Amniotic epithelial cell (primary cell): Measurements from ENCODE around the gene CD2AP.
"Not testable (repeated sequence)": the region's sequence is repeated elsewhere in the genome, so short reads cannot be mapped to it uniquely, and the experiment has no call there.

Source experiments
- DNase-seq: peaks from one replicate; pipeline ENCODE4 v3.0.0-alpha.2; 2010; ENCODE audit warnings: low read depth

Gene CD2AP

DNA sequence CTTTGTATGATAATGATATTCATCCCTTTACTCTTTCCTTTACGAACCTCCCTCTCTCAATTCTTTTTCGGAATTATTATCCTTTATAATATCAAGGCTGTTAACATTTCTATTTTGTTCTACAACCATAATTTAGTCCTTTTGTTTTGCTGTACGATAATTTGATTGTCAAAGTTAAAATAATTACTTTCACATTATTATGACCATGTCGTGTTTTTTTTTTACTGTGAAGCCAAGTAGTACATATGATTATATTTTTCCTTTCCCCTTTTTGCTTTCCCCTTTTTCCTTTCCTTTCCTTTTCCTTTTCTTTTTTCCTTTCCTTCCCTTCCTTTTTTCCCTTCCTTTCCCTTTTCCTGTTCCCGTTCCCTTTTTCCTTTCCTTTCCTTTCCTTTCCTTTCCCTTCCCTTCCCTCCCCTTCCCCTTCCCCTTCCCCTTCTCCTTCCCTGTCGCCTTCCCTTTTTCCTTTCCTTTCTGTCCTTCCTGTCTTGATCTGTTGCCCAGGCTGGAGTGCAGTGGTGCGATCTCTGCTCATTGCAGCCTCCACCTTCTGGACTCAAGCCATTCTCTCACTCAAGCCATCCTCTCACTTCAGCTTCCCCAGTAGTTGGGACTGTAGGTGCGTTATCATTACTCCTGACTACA is 19.5 kb downstream of the CD2AP start:
- DNase-seq, result no peak

DNA sequence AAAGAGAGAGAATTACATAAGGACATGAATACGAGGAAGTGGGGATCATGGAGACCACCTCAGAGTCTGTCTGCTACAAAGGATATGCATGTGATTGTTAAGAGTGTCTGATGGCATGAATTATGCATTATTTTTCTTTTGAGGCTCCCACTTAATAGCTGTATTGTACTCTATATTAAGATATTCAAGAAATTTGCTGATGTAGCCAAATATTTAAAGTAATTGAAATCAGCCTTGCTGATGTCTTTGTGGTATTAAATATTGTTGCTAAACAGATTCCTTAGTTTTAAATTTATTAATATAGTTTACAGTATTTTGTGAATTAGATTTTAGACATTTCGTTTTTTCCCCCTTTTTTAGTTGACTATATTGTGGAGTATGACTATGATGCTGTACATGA is 25.3 kb downstream of the CD2AP start:
- no peak for DNase-seq

DNA sequence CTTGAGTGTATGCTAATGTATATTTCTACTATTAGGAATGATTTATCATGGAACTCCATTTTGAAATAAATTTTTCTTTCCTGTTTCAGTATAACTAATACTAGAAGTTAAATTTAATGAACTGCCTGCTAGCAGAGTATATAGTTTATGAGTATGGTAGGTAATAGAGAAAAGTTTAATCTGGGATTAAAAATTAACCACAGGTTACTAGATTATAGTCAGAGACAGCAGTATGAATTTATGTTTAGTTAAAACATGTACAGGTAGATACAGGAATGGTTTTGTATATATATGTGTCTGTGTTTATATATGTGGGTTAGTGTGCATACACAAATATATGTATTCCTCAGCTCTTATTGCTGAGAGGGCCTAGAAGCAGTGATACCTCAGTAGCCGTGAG is 32.3 kb downstream of the CD2AP start:
- DNase-seq, result no peak

DNA sequence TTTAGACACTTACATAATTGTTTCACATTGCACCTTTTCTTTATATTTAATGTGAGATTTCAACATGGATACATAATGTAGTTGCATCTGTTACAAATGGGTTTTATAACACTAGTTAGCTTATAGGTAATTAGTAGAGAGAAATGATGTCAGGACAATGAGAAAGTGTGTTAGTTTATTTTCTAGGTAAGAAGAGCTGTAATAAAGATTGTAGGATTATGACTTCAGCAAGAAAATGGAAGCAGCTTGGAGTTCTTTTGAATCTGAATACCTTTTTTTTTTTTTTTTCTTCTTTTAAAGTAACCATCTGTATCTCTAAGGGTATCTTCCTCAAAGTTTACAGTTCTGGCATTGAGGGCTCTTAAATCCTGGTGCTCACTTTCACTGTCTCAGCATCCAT is 35.3 kb downstream of the CD2AP start:
- peak; percentile 7 for DNase-seq

DNA sequence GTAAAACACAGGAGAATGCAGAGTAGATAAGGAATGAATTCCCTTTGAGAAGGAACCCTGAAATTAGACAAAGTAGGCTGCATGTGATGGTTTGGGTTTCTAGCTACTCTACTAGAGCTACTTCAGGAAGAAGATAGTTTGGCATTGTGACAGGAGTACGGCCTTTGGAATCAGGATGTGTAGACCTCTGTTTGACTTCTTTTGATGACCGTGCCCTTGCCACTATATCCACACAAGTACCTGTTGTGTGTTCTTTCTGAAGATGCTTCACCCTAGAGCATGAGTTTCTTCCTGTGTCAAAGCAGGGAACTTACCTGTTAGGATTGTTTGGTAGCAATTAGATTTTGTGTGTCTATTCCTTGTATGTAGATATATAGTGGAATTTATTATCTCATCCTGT is 41.7 kb downstream of the CD2AP start:
- DNase-seq, result no peak

DNA sequence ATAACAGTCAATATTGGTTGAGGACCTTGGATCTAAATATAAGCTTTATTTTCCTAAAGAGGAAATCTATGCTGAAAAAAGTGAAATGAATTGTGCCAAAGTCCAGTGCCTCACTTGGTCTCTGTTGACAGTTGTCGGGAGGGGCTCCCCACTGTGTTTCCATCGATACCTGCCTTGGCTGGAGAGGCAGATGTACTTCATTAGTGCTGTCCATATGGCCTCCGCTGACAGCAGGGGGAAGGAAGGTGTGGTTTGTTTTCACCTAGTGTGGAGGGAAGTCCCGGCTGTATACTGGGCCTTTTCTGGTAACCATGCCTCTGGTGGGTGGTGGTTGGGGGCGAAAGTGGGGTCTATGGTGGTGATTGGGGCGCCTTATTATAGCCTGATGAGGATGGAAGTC is 42.7 kb downstream of the CD2AP start:
- DNase-seq, result no peak

DNA sequence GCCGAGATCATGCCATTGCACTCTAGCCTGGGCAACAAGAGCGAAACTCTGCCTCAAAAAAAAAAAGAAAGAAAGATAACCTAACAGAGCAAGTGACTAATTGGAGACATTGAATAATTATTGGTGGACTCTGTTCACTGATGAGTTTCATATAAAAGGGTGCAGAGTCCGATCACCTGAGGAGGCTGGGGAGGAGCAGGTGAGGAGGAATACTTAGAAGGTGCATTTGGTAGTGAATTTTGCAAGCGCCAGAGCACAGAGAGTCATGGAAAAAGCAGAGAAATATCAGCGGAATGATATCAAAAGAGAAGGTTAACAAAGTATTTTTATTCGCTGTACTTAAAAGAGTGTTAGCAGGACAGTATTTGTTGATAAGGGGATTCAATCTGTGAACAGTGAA is 44.4 kb downstream of the CD2AP start:
- no peak for DNase-seq

DNA sequence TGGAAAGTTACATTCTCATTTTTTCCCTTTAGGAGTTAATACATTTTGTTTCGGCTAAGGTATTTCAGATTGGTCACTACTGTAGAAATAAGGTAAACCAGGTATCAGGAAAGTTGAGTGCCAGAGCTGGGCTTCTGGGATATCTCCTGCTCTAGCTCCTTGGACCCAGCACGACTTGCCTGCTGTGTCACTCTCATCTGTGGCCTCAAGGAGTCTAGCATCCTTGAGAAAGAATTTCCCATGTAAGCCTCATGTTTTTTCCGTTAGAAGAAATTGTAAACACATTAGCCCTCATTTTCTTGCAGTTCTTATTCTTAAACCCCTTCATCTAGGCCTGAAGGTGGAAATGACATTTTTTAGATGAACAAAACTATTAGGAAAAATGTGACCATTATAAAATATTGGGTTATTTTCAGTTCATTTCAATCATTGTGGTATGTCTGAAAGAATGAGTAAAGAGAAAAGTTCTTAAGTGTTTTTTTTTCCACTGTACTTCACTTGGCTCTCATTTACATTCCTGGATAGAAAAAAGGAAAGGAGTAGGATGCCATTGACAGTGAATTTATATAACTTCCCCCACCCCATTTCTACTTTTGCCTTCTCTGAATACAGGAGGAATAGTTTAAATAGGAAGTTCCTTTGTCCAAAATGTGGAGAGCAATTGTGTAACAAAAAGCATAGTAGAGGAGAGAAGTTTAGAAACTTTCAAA is 46.7 kb downstream of the CD2AP start:
- DNase-seq, result no peak

DNA sequence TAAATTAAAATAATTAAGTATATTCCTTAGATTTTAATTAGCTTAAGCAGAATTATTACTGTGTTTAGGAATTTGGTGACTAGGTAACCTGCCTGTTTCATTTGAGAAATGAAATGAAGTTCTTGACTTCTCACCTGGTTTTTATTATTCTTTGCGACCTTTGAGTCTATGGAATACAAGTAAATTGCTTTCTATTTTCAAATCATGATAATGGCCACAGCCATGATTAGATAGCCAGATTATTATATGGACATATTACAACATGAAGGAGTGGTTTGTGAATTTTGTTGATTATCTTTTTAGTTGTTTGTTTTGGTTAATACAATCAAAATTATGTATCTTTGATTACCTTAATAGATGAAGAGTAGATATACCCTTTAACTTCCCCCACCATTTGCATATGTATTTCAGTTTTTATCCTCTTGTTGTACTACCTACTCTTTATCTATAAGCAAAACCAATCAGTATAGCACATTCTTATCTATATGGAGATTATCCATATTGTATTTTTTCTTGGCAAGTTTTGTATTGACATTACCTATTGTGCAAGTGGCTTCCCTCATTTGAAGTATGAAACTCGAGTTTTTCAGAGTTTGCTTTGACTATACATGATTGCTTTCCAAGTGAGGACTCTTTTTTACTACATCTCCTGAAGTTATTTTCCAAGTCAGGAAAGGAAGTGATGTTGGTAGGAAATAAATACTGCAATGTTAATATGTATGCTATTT is 47.9 kb downstream of the CD2AP start:
- DNase-seq, result no peak

DNA sequence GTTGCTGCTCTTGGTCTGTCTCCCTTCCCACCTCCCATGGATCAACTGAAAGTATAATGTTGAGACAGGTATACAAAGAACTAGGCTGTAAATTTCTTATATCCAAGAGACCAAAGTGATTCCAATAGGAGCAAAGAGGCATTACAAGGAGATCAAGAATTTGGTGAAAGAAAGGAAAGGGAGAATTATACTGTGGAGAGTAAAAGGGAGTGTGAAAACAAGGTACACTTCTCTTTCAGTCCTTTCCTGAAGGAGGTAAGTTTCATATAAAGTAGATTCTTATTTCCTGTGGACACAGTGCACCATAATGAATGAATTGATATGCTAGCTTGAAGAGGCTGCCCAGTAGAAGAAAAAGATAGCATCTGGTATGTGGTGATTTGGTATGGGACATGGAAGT is 49.7 kb downstream of the CD2AP start:
- DNase-seq, result no peak

DNA sequence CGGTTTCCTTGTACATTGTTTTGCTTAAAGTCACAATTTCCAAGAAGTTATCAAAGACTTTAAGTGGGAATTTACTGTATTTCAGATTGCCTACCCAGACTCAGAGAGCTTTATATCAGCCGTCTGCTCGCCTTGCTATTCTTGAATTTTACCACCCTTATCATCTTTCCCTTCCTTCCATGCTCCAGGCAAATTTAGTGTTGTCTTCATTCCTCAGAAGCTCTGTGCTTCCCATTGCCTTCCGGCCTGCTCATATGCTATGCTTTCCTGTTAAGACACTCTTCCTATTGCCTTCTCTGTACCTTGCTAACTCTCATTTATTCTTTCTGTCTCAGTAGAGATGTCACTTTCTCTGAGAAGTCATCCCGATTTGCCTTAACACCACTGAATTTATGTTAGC is 52.1 kb downstream of the CD2AP start:
- DNase-seq, result no peak

DNA sequence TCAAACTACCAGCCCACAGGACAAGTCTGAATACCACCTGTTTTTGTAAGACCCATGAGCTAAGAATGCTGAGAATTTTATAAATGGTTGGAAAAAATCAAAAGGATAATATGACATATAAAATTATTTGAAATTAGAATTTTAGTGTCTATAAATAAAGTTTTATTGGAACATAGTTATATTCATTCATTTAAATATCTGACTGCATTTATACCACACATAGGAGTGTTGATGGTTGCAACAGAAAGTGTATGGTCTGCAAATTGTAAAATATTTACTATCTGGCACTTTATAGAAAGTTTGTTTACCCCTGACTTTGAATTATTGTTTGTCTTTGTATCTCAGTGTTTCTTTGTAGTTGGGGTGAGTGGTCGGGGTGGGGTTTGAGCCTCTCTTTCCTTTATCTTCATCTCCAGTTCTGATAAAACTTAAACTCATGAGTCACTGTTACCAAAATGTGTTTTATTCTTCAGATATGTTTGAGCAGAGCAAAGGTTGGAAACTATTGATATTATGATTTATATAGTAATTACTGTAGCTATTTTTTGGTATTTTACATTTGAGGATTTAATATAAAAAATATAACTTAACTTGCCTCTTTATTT is 55.5 kb downstream of the CD2AP start:
- no peak for DNase-seq

DNA sequence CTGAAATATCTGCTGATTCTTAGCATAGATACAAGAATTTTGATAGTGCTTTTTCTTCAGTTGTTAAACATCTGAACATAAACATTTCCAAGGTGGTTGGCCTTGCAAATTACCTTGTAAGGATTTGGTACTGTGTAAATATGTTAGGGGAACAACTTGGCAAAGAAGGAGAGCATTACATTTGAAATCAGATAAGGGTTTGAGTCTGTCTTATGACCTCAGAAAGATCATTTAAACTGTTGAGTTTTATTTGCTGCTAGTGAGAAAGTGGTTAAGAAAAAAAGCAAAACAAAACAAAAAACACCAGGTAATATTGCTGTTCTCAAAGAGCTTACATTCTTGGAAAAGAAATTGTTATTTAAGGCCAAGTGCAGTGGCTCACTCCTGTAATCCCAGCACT is 56.5 kb downstream of the CD2AP start:
- no peak for DNase-seq

DNA sequence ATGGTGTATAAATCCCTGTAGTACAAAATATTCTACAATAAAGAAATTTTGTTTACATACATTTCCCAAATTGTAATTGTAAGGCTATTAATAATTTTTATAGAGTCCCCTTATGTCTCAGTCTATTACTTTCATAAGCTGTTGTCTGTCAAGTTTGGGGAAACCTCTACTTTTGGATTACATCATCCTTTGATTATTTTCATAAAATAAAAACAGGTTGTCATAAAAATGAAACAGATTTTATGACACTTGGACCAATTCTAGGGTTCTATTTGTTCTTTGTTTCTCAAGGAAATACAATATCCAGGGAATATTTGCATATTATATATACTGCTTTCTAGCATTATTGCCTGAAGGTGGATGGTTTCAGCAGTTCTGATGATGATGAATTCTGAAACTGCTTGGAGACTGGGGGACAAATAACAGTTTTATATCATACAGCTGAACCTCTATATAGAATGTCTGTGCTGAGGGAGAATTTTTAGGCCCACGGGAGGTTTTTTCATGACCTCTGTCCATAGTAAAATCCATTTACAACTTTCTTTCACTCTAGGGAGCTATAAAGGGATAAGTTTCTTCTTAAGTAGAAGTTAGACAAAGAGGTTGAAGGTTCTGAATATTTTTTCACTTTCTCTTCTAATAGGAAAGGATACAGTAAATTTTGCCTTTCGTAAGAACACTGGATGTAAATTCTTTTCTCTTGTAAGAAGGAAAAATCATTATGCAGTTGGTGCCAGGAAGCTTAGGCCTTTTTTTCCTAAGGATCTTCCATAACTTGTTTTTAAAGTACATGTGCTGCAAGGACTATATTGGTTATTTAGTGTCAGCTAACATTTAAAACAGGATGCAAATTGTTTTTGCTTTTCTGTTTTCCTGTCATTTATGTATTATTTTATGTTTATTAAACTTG is 58.0 kb downstream of the CD2AP start:
- no peak for DNase-seq

DNA sequence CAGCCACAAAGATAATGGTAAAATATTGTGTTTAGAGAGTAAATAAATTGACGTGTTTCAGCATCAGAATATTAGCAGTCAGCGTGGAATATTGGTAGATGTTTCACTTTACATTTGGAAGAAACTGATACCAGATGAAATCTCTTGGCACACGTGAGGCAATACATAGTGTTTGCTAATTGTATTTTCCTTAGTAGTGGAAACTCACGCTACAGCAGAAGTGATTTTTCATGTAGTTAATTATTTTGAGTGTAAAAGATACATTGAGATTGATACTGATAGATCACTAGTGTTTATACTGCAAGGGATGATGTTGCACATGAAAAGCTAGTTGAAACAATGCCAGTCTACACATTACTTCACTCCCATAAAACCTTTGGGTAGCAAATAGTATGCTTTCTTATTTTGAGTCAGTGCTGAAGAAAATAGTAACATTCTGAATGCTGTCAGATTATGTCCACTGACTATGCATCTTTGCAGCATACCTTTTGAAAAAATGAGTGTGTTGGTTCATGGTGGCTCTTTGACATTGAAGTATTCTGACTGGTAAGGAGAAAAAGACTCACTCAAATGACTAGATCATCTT is 59.3 kb downstream of the CD2AP start:
- DNase-seq, result no peak

DNA sequence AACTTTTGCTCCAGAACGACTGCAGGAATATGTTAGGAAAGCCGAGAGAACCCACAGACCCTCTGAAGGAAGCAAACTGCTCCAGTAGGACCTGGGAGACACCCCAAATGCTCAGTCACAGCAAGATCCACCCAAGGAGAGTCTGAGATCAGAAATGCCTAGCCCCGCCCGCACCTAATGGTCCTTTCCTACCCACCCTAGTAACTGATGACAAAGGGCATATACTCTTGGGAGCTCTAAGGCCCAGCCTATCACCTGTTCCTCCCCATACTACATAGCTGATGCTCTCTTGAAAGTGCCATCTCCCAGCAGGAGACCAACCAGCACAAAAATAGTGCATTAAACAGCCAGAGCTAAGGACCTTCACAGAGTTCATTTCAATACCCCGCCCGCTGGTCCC is 67.6 kb downstream of the CD2AP start:
- no peak for DNase-seq

DNA sequence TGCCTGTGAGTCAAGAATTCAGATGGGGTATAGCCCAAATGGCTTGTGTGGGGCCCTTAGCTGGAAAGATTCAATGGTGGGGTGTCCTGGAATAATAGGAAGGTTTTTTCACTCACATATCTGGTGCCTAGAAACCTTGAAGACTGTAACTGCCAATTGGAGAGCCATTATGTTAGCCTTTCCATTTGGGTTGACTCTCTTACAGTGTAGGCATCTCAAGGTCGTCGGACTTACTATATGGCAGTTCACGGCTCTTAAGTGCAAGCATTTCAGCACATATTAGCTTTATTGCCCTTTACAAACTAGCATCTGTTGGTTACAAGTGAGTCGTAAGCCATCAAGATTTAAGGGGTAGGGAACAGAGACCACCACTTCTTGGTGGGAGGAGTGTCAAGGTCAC is 74.1 kb downstream of the CD2AP start:
- DNase-seq, result no peak

DNA sequence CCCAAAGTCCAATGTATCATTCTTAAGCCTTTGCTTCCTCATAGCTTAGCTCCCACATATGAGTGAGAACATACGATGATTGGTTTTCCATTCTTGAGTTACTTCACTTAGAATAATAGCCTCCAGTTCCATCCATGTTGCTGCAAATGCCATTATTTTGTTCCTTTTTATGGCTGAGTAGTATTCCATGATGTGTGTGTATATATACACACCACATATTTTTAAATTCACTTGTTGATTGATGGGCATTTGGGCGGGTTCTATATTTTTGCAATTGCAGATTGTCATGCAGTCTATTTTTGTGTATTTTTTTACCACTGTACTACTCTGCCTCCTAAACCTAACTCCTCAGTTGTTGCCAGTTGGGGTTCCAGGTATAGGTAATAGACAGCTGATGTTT is 74.7 kb downstream of the CD2AP start:
- DNase-seq, result no peak

DNA sequence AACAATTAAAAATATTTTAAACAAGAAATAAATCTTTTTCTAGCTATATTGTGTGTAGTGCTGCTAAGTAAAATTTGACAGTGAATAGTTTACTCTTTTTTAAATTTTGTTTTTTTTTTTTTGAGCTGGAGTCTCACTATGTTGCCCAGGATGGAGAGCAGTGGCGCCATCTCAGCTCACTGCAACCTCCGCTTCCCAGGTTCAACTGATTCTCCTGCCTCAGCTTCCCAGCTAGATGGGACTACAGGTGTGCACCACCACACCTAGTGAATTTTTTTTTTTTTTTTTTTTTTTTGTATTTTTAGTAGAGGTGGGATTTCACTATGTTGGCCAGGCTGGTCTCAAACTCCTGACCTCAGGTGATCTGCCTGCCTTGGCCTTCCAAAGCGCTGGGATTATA is 75.7 kb downstream of the CD2AP start:
- DNase-seq, result not testable (repeated sequence)

DNA sequence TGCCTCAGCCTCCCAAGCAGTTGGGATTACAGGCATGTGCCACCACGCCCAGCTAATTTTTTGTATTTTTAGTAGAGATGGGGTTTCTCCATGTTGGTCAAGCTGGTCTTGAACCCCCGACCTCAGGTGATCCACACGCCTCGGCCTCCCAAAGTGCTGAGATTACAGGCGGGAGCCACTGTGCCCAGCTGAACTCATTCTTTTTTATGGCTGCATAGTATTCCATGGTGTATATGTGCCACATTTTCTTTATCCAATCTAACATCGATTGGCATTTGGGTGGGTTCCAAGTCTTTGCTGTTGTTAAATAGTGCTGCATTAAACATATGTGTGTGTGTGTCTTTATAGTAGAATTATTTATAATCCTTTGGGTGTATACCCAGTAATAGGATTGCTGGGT is 78.9 kb downstream of the CD2AP start:
- DNase-seq, result not testable (repeated sequence)

DNA sequence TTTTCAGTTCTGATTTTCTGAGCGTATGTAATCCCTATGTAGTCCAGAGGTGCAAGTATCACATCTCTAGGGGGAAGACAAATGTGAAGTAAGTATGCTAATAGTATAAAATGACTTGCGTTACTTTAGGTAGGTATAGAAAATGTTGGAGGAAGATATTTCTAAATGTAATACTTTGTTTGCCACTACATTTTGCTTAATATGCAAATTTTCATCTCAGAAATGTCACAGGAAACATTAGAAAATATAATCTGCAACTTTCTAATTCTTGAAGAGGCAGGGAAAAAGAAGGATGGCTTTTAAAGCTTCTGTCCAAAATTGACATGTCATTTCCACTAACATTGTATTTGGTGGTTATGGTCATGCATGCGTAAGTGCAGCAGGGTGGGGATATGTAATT is 85.6 kb downstream of the CD2AP start:
- no peak for DNase-seq

DNA sequence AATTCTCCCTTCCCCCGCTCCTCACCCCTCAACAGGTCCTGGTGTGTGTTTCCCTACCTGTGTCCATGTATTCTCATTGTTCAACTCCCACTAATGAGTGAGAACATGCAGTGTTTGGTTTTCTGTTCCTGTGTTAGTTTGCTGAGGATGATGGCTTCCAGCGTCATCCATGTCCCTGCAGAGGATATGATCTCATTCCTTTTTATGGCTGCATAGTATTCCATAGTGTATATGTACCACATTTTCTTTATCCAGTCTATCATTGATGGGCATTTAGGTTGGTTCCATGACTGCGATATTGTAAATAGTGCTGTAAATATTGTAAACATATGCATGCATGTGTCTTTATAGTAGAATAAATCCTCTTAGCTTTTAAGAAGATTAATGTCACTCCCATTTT is 89.0 kb downstream of the CD2AP start:
- DNase-seq, result not testable (repeated sequence)
